GM12865 (cell line): Measurements from ENCODE around the gene CAPN13.

ENCODE experiments used
- DNase-seq: peaks from one replicate; pipeline ENCODE4 v3.0.0; 2010; ENCODE audit warnings: low read depth
- H3K4me3 ChIP-seq: 2 replicates; pipeline ENCODE4 v1.5.1; 2011; ENCODE audit warnings: mild to moderate bottlenecking, low read depth, low read length, control low read depth
- CTCF ChIP-seq: IDR thresholded peaks from 2 replicates; pipeline ENCODE4 v1.5.1; 2011; ENCODE audit warnings: low read length, control low read depth, low read depth, inconsistent platforms; ENCODE audit not compliant: insufficient read depth; ENCODE audit errors: missing control alignments

CAPN13 gene

GRCh38 chr2:30765191-30765590, 42.1 kb downstream of the CAPN13 start:
- TF ChIP-seq CTCF = no peak
- no peak overlapping the region for H3K4me3 ChIP-seq
- DNase-seq = no peak

GRCh38 chr2:30764021-30764800, 43.0 kb downstream of the CAPN13 start:
- TF ChIP-seq CTCF = no peak
- H3K4me3 ChIP-seq = no peak overlapping the region
- DNase-seq = no peak

- no peak overlapping the region for H3K4me3 ChIP-seq
- no peak for TF ChIP-seq CTCF
- DNase-seq = no peak
Observed at GRCh38 chr2:30763151-30763660, 44.0 kb downstream of the CAPN13 start.

GRCh38 chr2:30761226-30761625, 46.0 kb downstream of the CAPN13 start:
- DNase-seq = no peak
- TF ChIP-seq CTCF = no peak

GRCh38 chr2:30759481-30759880, 47.8 kb downstream of the CAPN13 start:
- H3K4me3 ChIP-seq = no peak overlapping the region
- no peak for DNase-seq
- TF ChIP-seq CTCF = no peak

More at GRCh38 chr2:30761226-30761625, 46.0 kb downstream of the CAPN13 start:
- no peak overlapping the region for H3K4me3 ChIP-seq

- no peak overlapping the region for H3K4me3 ChIP-seq
- no peak for TF ChIP-seq CTCF
- DNase-seq = no peak
Observed at GRCh38 chr2:30758191-30758651, 49.0 kb downstream of the CAPN13 start.
